CD4-positive, alpha-beta T cell (primary cell): ENCODE measurements around the gene DNAAF2. TPM values are rescaled to one million over a fixed set of nuclear protein-coding genes. Genes with fewer than 3 reads are reported as not detected.

Source experiments
- ATAC-seq: fragments of 200-7000 bp; cut with Tn5 transposase; one replicate; pipeline ENCODE4 v1.10.0; 2022; ENCODE audit warnings: mild to moderate bottlenecking; ENCODE audit not compliant: poor library complexity
- CTCF ChIA-PET: fragments of 350-600 bp; sonication (Branson Sonifier 250); formaldehyde crosslinking; loops from one replicate; lab custom pipeline; 2021; ENCODE audit warnings: antibody characterized with exemption, inconsistent platforms; lab: Charles Lee
- POLR2A ChIA-PET: fragments of 350-600 bp; sonication (Branson Sonifier 250); formaldehyde crosslinking; loops from one replicate; lab custom pipeline; 2021; ENCODE audit warnings: antibody characterized with exemption, inconsistent platforms; lab: Charles Lee
- DNase-seq, 14 experiments: peaks; one replicate each; pipeline ENCODE4 v3.0.0-alpha.2; 2013 to 2020; ENCODE audit warnings: mixed read lengths in 2 of 14
- H3K27ac ChIP-seq, 2 donors: one replicate each; pipeline versions ENCODE4 v1.5.1 to v1.7.0; 2013; ENCODE audit warnings: low read length in 2 of 2, low read depth in 1 of 2, mild to moderate bottlenecking in 1 of 2
- H3K27me3 ChIP-seq, 2 experiments: 1 replicate in 1 of 2; 2 replicates in 1 of 2; pipeline versions ENCODE4 v1.6.1 to v1.7.0; 2013; ENCODE audit warnings: low read length in 2 of 2, control low read depth in 1 of 2, mild to moderate bottlenecking in 1 of 2, moderate library complexity in 1 of 2; ENCODE audit not compliant: insufficient read depth in 2 of 2, control insufficient read depth in 1 of 2
- H3K36me3 ChIP-seq: one replicate; pipeline ENCODE4 v1.6.1; 2013; ENCODE audit warnings: low read length, control low read depth; ENCODE audit not compliant: insufficient read depth
- H3K4me1 ChIP-seq: one replicate; pipeline ENCODE4 v1.6.1; 2013; ENCODE audit warnings: low read length, control low read depth; ENCODE audit not compliant: insufficient read depth
- H3K4me3 ChIP-seq: one replicate; pipeline ENCODE4 v1.5.1; 2013; ENCODE audit warnings: mild to moderate bottlenecking, low read length, moderate library complexity
- H3K9me3 ChIP-seq, 2 experiments: 1 replicate in 1 of 2; 2 replicates in 1 of 2; pipeline versions ENCODE4 v1.6.1 to v1.7.0; 2013; ENCODE audit warnings: low read length in 2 of 2, mild to moderate bottlenecking in 2 of 2, control low read depth in 1 of 2, moderate library complexity in 1 of 2; ENCODE audit not compliant: control insufficient read depth in 1 of 2, insufficient read depth in 1 of 2
- H3K27ac Mint-ChIP-seq: one replicate; pipeline ENCODE4 v1.8.0; 2020; ENCODE audit warnings: mixed read lengths
- H3K27me3 Mint-ChIP-seq: one replicate; pipeline ENCODE4 v1.8.0; 2021; ENCODE audit warnings: mixed read lengths
- H3K36me3 Mint-ChIP-seq: one replicate; pipeline ENCODE4 v1.8.0; 2021; ENCODE audit warnings: low read depth, mixed read lengths
- H3K4me1 Mint-ChIP-seq: one replicate; pipeline ENCODE4 v1.8.0; 2021; ENCODE audit warnings: low read depth, mixed read lengths
- H3K4me3 Mint-ChIP-seq: one replicate; pipeline ENCODE4 v1.8.0; 2020; ENCODE audit warnings: mild to moderate bottlenecking, mixed read lengths
- H3K9me3 Mint-ChIP-seq: one replicate; pipeline ENCODE4 v1.8.0; 2020; ENCODE audit warnings: mixed read lengths
- CTCF ChIP-seq: fragments of 200-600 bp; IDR thresholded peaks from one replicate; pipeline ENCODE4 v1.8.0; 2022; ENCODE audit warnings: antibody characterized with exemption, mild to moderate bottlenecking
- intact Hi-C, 2 experiments: fragments of 100-400 bp; cut with DNase I in 1 of 2; cut with micrococcal nuclease in 1 of 2; formaldehyde crosslinking; loops; one replicate each; pipeline versions ENCODE4 v1.15.1 to v1.9.0; 2023 to 2025; cut with DNase I, micrococcal nuclease
- total RNA-seq, 174 experiments: library from RNA in 2 of 174; stranded (reverse) in 2 of 174; gene quantifications; one replicate each; pipeline ENCODE4 v1.2.3 and lab custom pipeline; 2021 to 2026

DNAAF2 gene
- total RNA-seq, 2 experiments from 2014 or later = 7.5 to 8.0 TPM

DNA sequence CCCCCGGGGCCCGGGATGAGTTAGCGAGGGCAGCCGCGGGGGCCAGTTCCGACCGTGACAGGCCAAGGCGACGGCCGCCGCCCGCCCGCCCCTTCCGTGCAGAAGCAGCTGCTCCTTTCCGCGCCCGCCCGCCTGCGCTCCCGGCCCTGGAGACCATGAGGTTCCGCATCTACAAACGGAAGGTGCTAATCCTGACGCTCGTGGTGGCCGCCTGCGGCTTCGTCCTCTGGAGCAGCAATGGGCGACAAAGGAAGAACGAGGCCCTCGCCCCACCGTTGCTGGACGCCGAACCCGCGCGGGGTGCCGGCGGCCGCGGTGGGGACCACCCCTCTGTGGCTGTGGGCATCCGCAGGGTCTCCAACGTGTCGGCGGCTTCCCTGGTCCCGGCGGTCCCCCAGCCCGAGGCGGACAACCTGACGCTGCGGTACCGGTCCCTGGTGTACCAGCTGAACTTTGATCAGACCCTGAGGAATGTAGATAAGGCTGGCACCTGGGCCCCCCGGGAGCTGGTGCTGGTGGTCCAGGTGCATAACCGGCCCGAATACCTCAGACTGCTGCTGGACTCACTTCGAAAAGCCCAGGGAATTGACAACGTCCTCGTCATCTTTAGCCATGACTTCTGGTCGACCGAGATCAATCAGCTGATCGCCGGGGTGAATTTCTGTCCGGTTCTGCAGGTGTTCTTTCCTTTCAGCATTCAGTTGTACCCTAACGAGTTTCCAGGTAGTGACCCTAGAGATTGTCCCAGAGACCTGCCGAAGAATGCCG is 13.7 kb downstream of the DNAAF2 start:
- Mint-ChIP-seq H3K4me1 (peaks cover 77% of the 10 kb centered on the region), H3K4me3 (peak overlapping the region; percentile 99), H3K27ac (peak overlapping the region; percentile 100), H3K36me3 (peaks cover 52% of the 10 kb centered on the region), H3K9me3 (no peaks in the 10 kb centered on the region), H3K27me3 (no peaks in the 10 kb centered on the region)
- Histone ChIP-seq H3K27me3 (no peaks in the 10 kb centered on the region), H3K27ac (peak overlapping the region; percentile 98 to 99), H3K9me3 (no peaks in the 10 kb centered on the region), H3K36me3 (peaks cover 23% of the 10 kb centered on the region), H3K4me3 (peak overlapping the region; percentile 95), H3K4me1 (peaks cover 36% of the 10 kb centered on the region)
- CTCF ChIA-PET = interaction anchor here (0.7 to 7.4 kb wide), 9 partner anchors 12 to 239 kb away, joined by 3 to 168 read pairs (median 6); partner anchors contain the start of genes DNAAF2, KLHDC2, LRR1 and RPS29
- POLR2A ChIA-PET = interaction anchor here (0.7 to 6.2 kb wide), 24 partner anchors 8 to 1208 kb away, joined by 3 to 350 read pairs (median 6); partner anchors contain the start of genes ARF6, CDKL1, DNAAF2 and KLHDC1
- intact Hi-C loops = loop anchor here in 1 of 2 experiments (2.0 to 5.0 kb wide), 4 partner anchors 14 to 691 kb away; partner anchors contain the start of genes DMAC2L, DNAAF2, L2HGDH and LRR1
- ATAC-seq = peak; percentile 6
- DNase-seq = peak in 7 of 14 experiments; percentile 39 to 70 (median 51)
- no peak for TF ChIP-seq CTCF

DNA sequence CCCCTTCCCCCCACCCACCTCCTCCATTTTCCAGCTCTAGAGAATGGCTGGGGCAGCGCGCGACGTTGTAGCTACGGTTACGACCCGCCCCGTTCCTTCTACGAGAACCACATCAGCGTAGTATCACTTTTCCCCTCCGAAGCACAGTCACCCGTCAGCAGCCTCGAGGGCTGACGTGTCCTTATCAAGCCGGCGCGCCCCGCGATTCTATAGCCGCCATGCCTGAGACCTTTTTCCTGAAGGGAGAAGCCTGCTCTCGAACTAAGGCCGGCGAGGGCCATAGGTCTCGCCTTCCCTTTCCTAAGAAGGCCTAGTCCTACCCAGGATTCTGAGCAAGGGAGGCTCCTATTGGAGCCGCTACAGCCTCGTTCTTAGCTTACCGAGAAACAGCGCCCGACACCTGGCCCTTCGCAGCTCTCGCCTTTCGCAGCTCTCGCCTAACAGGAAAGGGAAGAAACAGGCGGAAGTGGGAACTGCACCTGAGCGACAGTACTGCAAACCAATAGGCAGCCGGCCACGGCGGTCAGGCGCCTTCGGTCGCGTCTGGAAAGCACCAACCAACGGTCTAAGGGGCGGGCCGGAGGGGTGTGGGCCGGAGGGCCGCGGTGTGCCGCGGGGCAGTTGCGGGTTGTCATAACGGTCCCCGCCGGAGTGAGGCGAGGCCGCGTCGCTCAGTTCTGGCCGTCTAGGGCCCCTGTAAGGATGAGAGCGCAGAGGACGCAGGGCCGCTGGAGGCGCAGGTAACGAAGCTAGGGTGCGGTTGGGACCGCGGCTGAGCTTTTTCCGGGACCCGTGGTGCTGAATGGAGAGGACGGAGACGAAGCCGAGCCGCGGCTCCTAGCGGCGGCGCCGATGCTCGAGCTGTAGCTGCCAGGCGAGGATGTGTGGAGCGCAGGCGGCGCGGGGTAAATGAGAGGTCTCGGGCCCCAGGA is 14.6 kb downstream of the DNAAF2 start, which contains the start of the genes MGAT2 and RPL36AL:
Gene MGAT2 (plus strand): TSS at position 618 of the 932 bp plus-strand sequence. CDS start 470 bp downstream, outside the sequence.
Gene RPL36AL (minus strand): TSS at position 445 of the 932 bp plus-strand sequence. CDS start 1,522 bp downstream, outside the sequence.
- ATAC-seq (peak; percentile 79), DNase-seq (peak; percentile 84 to 97 (median 91))
- ChIA-PET CTCF (interaction anchor here (0.7 to 7.4 kb wide), 11 partner anchors 13 to 240 kb away, joined by 3 to 168 read pairs (median 5); partner anchors contain the start of genes DNAAF2, KLHDC2, LRR1 and POLE2), POLR2A (interaction anchor here (0.6 to 6.2 kb wide), 43 partner anchors 8 to 1211 kb away, joined by 3 to 350 read pairs (median 4); partner anchors contain the start of genes ARF6, CDKL1, DMAC2L and DNAAF2)
- Mint-ChIP-seq H3K4me3 (peak within 1 kb of the TSS; percentile 99), H3K27ac (peak within 1 kb of the TSS; percentile 100), H3K9me3 (no peaks in the 10 kb centered on the region), H3K36me3 (peaks cover 55% of the 10 kb centered on the region), H3K27me3 (no peaks in the 10 kb centered on the region), H3K4me1 (peaks cover 73% of the 10 kb centered on the region)
- peaks cover 36% of the 10 kb centered on the region for H3K4me1 ChIP-seq
- no peaks in the 10 kb centered on the region for H3K27me3 ChIP-seq
- peak; percentile 22 for TF ChIP-seq CTCF
- intact Hi-C loops = loop anchor here (1.0 to 5.0 kb wide), 8 partner anchors 14 to 692 kb away; partner anchors contain the start of genes LRR1 (in 2 of the 2), DMAC2L (in 1 of the 2), DNAAF2 (in 1 of the 2) and L2HGDH (in 1 of the 2)
- H3K27ac ChIP-seq = peak within 1 kb of the TSS; percentile 98 to 99
- H3K36me3 ChIP-seq = peaks cover 24% of the 10 kb centered on the region
- H3K9me3 ChIP-seq = no peaks in the 10 kb centered on the region
- H3K4me3 ChIP-seq = peak within 1 kb of the TSS; percentile 95
